ENCODE measurements around the gene PXMP4. TPM values are rescaled to one million over a fixed set of nuclear protein-coding genes. Genes with fewer than 3 reads are reported as not detected.
"Not testable (repeated sequence)": the region's sequence is repeated elsewhere in the genome, so short reads cannot be mapped to it uniquely, and the experiment has no call there.

Gene PXMP4
- total and polyA plus RNA-seq, 2 of the 4 experiments (the other 2 are of a cell fraction), result 3.6 to 7.1 TPM

- H4K8ac ChIP-seq (ENCODE audit: low read depth in 2 of 2, low read length in 2 of 2); H2BK120ac ChIP-seq (ENCODE audit: low read depth, low read length); H3K27me3 ChIP-seq (ENCODE audit: control insufficient read depth, insufficient read depth, low read length); H2BK15ac ChIP-seq (ENCODE audit: low read depth, low read length); H4K91ac ChIP-seq (ENCODE audit: insufficient read depth, low read depth, low read length); H3K36me3 ChIP-seq (ENCODE audit: control insufficient read depth, insufficient read depth, low read length); H2BK20ac ChIP-seq (ENCODE audit: low read depth, low read length); H2BK5ac ChIP-seq (ENCODE audit: low read depth, low read length, poor library complexity, severe bottlenecking); H3K4ac ChIP-seq (ENCODE audit: low read depth, low read length); H3K23ac ChIP-seq (ENCODE audit: low read depth, low read length); dilution Hi-C loops (cut with HindIII; ENCODE audit: low sequenced_read_pairs, unreplicated experiment); in situ Hi-C loops (cut with MboI; ENCODE audit: low sequenced_read_pairs); H2AK5ac ChIP-seq (ENCODE audit: low read depth, low read length); H3K56ac ChIP-seq (ENCODE audit: extremely low read depth, insufficient read depth, low read length); H4K5ac ChIP-seq (ENCODE audit: low read depth, low read length); H3K4me3 ChIP-seq (ENCODE audit: insufficient read depth, low read depth, low read length); H3K79me1 ChIP-seq (ENCODE audit: low read depth in 1 of 2, low read length in 2 of 2); H2AFZ ChIP-seq (replicated peaks; ENCODE audit: low read length, poor library complexity); CTCF ChIA-PET; H2AK9ac ChIP-seq (replicated peaks; ENCODE audit: low read depth, low read length, poor library complexity); intact Hi-C loops (cut with micrococcal nuclease); H3K27ac ChIP-seq (ENCODE audit: insufficient read depth, low read length); H3K14ac ChIP-seq (replicated peaks; ENCODE audit: low read depth, low read length); H3K4me2 ChIP-seq (ENCODE audit: low read depth, low read length); ATAC-seq (ENCODE audit: low read depth); DNase-seq; BruUV-seq (replicated peaks); H3K9me3 ChIP-seq (ENCODE audit: control insufficient read depth, insufficient read depth, low read length); H3K18ac ChIP-seq (ENCODE audit: low read depth, low read length); H3K9me1 ChIP-seq (ENCODE audit: insufficient read depth, low read length); H3K4me1 ChIP-seq (ENCODE audit: control insufficient read depth, insufficient read depth, low read length); H4K20me1 ChIP-seq (ENCODE audit: insufficient read depth, low read length); POLR2A ChIA-PET (ENCODE audit: unreplicated experiment); H3K9ac ChIP-seq (ENCODE audit: low read depth, low read length): not testable (repeated sequence)
- no CpG with 5 or more reads among the region's 27 CpGs for WGBS, 2 experiments (ENCODE audit: extremely low coverage in 2 of 2, insufficient read length in 1 of 2)
Observed at GRCh38 chr20:33698966-33699365, 21.1 kb downstream of the PXMP4 start.
